Testis (tissue), 2 donors: ENCODE measurements around the gene NEURL1.

Experiments
- POLR2A ChIP-seq: fragments of 450-650 bp; IDR thresholded peaks from one replicate; pipeline ENCODE4 v1.6.1; 2017; ENCODE audit warnings: antibody characterized with exemption, mild to moderate bottlenecking, moderate library complexity
- TF ChIP-seq, protein P1 (sequence below), 3 experiments: fragments of 450-650 bp in 2 of 3; fragments of 200-600 bp in 1 of 3; sonication (generic) in 1 of 3; IDR thresholded peaks; one replicate each; pipeline ENCODE4 v1.5.1; 2016 to 2019; ENCODE audit warnings: antibody characterized with exemption in 3 of 3, mild to moderate bottlenecking in 2 of 3, moderate library complexity in 1 of 3

DNA sequence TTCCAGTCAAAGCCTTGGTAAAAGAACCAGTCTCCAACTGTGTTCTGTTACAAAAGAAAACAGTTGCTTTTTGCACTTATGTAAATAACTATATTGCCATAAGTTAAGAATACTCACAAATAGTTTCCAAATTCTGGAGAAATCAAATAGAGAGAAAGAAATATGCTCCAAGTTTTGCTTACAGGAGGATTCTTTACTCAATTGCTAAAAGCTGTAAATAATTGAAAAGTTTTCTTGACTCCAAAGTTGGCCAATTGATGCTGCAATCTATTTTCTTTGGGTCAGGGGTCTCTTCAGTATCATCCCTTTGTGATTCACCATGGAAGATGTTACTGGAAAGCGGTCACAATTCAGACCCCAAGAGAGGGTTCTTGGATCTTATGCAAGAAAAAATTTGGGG lies 36.0 kb downstream of the NEURL1 start:
- TF ChIP-seq, protein P1, sequence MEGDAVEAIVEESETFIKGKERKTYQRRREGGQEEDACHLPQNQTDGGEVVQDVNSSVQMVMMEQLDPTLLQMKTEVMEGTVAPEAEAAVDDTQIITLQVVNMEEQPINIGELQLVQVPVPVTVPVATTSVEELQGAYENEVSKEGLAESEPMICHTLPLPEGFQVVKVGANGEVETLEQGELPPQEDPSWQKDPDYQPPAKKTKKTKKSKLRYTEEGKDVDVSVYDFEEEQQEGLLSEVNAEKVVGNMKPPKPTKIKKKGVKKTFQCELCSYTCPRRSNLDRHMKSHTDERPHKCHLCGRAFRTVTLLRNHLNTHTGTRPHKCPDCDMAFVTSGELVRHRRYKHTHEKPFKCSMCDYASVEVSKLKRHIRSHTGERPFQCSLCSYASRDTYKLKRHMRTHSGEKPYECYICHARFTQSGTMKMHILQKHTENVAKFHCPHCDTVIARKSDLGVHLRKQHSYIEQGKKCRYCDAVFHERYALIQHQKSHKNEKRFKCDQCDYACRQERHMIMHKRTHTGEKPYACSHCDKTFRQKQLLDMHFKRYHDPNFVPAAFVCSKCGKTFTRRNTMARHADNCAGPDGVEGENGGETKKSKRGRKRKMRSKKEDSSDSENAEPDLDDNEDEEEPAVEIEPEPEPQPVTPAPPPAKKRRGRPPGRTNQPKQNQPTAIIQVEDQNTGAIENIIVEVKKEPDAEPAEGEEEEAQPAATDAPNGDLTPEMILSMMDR (IDR thresholded peaks at IDR 0.05): no peak
- no peak for TF ChIP-seq POLR2A
